Smooth muscle cell (in vitro differentiated cells): Measurements from ENCODE around the gene EIF3K. TPM values are rescaled to one million over a fixed set of nuclear protein-coding genes. Genes with fewer than 3 reads are reported as not detected.

Experiments
- DNase-seq: peaks from one replicate; lab custom pipeline; 2025; ENCODE audit not compliant: unreplicated experiment; lab: John Stamatoyannopoulos, UW
- H2AFZ ChIP-seq: fragments of 200-600 bp; sonication (generic); 2 replicates; pipeline ENCODE4 v1.6.0; 2016; ENCODE audit warnings: antibody characterized with exemption, low read depth, mild to moderate bottlenecking
- H3F3A ChIP-seq: fragments of 200-600 bp; sonication (generic); 2 replicates; pipeline ENCODE4 v1.6.0; 2017; ENCODE audit warnings: antibody characterized with exemption, low read depth
- H3K27ac ChIP-seq: fragments of 200-600 bp; sonication (generic); 2 replicates; pipeline ENCODE4 v1.5.1; 2016; ENCODE audit warnings: low read depth, mild to moderate bottlenecking
- H3K27me3 ChIP-seq: fragments of 200-600 bp; sonication (generic); 2 replicates; pipeline ENCODE4 v1.6.1; 2016; ENCODE audit warnings: low read depth, mild to moderate bottlenecking
- H3K36me3 ChIP-seq: fragments of 200-600 bp; sonication (generic); 2 replicates; pipeline ENCODE4 v1.5.1; 2016; ENCODE audit warnings: low read depth
- H3K4me1 ChIP-seq: fragments of 200-600 bp; sonication (generic); 2 replicates; pipeline ENCODE4 v1.5.1; 2016; ENCODE audit warnings: low read depth
- H3K4me2 ChIP-seq: fragments of 200-600 bp; sonication (generic); 2 replicates; pipeline ENCODE4 v1.6.0; 2016; ENCODE audit warnings: mild to moderate bottlenecking
- H3K4me3 ChIP-seq: fragments of 200-600 bp; sonication (generic); 2 replicates; pipeline ENCODE4 v1.5.1; 2016; ENCODE audit warnings: mild to moderate bottlenecking
- H3K79me2 ChIP-seq: fragments of 200-600 bp; sonication (generic); 2 replicates; pipeline ENCODE4 v1.6.0; 2016; ENCODE audit warnings: low read depth, mild to moderate bottlenecking
- H3K9ac ChIP-seq: fragments of 200-600 bp; sonication (generic); 2 replicates; pipeline ENCODE4 v1.6.0; 2016; ENCODE audit warnings: low read depth
- H3K9me3 ChIP-seq: fragments of 200-600 bp; sonication (generic); replicated peaks from 2 replicates; pipeline ENCODE4 v1.5.1; 2016; ENCODE audit warnings: low read depth
- H4K20me1 ChIP-seq: fragments of 200-600 bp; sonication (generic); 2 replicates; pipeline ENCODE4 v1.6.0; 2016; ENCODE audit warnings: low read depth
- CTCF ChIP-seq: fragments of 200-600 bp; sonication (generic); IDR thresholded peaks from 2 replicates; pipeline ENCODE4 v1.5.1; 2017; ENCODE audit warnings: borderline replicate concordance, mild to moderate bottlenecking, antibody characterized with exemption; ENCODE audit not compliant: insufficient read depth, poor library complexity, severe bottlenecking
- WGBS: methylation state at CpG from one replicate; pipeline ENCODE4 v1.1.7; 2016; ENCODE audit warnings: low lambda C conversion rate; 5-methylcytosine and 5-hydroxymethylcytosine counted together
- polyA plus RNA-seq: library from polyadenylated mRNA; unstranded; fragments of >200 nt; fragmentation: Nextera tagmentation; extraction: Ambion mirVana; gene quantifications from 2 replicates; pipeline ENCODE4 v1.2.1, GENCODE V29; 2016
- total RNA-seq: library from RNA; depleted of rRNA; stranded (reverse); fragments of >200 nt; gene quantifications from 2 replicates; pipeline ENCODE4 v1.2.3, GENCODE V29; 2014

Gene EIF3K
- total and polyA plus RNA-seq, 2 experiments from 2014 or later: 178 to 334 TPM

DNA sequence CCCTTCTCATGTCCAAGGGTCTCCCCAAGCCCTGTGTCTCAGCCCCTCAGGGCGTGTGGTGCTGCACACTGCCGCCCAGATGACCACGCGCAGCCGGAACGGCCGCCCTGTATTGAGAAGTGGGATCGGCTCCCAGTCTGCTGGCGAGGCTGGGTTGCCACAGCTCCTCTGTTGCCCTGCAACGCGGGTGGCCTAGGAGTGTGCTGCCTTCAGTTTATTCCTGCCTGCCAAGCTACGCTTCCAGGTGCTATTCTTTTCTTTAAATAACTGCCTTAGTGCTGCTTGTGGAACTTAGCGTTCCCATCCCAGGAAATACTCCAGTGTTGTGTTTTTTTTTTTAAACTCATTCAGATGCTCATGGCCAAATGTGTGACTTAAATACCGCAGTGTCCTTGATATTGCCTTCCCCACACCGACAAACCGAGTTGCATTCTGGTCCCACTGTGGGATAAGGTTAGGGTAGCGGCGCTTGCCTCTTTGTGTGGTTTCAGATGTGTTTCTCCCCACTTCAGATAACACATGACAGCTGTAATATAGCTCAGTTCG, 45.0 kb downstream of the EIF3K start:
- H3K9me3 ChIP-seq: no peaks in the 10 kb centered on the region
- TF ChIP-seq CTCF: no peak
- H3K4me3 ChIP-seq: no peak overlapping the region
- no peak for DNase-seq
- H3K4me2 ChIP-seq: peak overlapping the region; percentile 73
- H3K36me3 ChIP-seq: no peaks in the 10 kb centered on the region
- H2AFZ ChIP-seq: no peak overlapping the region
- peaks cover 89% of the 10 kb centered on the region for H3K79me2 ChIP-seq
- H3K27me3 ChIP-seq: no peaks in the 10 kb centered on the region
- peaks cover 45% of the 10 kb centered on the region for H4K20me1 ChIP-seq
- peak overlapping the region; percentile 100 for H3K27ac ChIP-seq
- 77% methylated on average over 19 of the region's 19 CpGs for WGBS
- peaks cover 70% of the 10 kb centered on the region for H3K4me1 ChIP-seq
- H3K9ac ChIP-seq: peak overlapping the region; percentile 20
- peaks cover 54% of the 10 kb centered on the region for H3F3A ChIP-seq

DNA sequence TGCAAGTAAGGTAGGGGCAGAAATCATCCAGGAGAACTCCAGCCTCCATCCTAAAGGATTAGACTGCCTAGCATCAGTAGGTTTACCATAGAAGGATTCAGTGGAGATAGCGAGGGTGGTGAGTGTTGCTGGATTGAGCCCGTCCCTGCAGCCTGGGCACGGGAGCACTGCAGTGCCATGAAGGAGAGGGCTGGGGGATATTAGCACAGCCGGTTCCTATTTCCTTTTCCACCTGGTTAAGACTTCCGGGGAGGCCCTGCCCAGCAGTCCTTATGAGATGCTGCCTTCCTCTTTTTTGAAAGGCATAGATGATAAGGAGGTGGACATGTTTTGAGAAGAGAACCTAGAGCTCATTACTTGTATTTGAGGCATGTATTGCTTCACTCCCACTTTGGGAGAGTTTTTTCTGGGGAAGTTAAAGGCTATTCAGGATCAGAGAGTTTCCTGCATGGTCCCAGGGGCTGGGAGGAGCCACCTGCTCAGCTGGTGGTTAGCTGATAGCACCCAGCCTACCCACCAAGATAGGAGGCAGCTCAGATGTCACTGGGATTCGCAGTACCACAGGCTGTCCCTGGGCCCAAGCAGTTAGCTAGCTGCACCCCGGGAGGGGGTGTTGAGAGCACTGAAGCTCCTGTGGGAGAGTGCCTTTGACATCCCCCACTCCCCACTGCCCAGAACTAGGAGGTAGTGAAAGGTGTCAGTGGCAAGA, 45.7 kb downstream of the EIF3K start:
- Histone ChIP-seq H4K20me1 (peaks cover 51% of the 10 kb centered on the region), H2AFZ (no peak overlapping the region), H3K27ac (peak overlapping the region; percentile 100), H3K27me3 (no peaks in the 10 kb centered on the region), H3K36me3 (no peaks in the 10 kb centered on the region), H3K9me3 (no peaks in the 10 kb centered on the region), H3K79me2 (peaks cover 89% of the 10 kb centered on the region), H3F3A (peaks cover 52% of the 10 kb centered on the region), H3K9ac (no peak overlapping the region), H3K4me3 (no peak overlapping the region), H3K4me2 (peak overlapping the region; percentile 73), H3K4me1 (peaks cover 70% of the 10 kb centered on the region)
- WGBS: 43% methylated on average over 7 of the region's 7 CpGs
- TF ChIP-seq CTCF: no peak
- DNase-seq: no peak

DNA sequence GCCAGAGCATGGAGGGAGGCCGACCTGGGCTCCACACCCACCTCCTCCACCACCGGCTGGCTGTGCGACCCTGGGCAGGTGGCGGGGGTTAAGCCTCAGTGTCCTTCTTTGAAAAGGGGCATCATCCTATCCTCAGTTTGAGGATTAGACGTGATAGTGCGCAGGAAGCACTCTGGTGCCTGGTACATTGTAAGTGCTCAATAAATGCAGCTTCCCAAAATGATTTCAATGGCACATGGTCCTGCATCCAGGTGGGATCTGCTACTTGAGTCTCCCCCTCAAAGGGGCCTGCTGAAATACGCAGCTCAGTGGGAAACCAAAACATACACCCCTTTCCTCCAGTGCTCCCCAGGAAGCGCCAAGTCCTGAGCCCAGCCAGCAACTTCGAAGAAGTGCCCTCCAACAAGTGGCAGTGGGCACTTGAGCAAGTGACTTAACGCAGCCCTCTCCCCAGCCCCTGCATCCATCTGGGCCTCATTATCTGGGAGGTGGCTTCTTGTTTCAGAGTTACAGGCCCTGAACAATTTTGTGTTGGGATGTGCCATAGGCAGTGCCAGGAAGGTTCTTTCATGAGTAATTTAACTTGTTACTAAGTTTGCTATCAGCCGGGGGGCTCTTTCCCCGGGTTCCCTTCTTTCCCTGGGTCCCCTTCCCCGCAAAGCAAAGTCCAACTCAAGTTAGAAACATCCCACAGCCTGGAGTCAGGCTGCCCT, 46.4 kb downstream of the EIF3K start:
- Histone ChIP-seq H3K27me3 (no peaks in the 10 kb centered on the region), H3K4me2 (peak overlapping the region; percentile 73), H3K9me3 (no peaks in the 10 kb centered on the region), H3K27ac (peak overlapping the region; percentile 100), H2AFZ (no peak overlapping the region), H4K20me1 (peaks cover 52% of the 10 kb centered on the region), H3K9ac (peak overlapping the region; percentile 62), H3K79me2 (peaks cover 89% of the 10 kb centered on the region), H3F3A (peaks cover 52% of the 10 kb centered on the region), H3K36me3 (no peaks in the 10 kb centered on the region), H3K4me1 (peaks cover 74% of the 10 kb centered on the region), H3K4me3 (no peak overlapping the region)
- no peak for DNase-seq
- WGBS: 72% methylated on average over 13 of the region's 13 CpGs
- TF ChIP-seq CTCF: no peak
